SK-N-SH (cell line): ENCODE data around the gene TMEM52B. TPM values are rescaled to one million over a fixed set of nuclear protein-coding genes. Genes with fewer than 3 reads are reported as not detected.

Source experiments
- CTCF ChIA-PET: fragments of 300-600, 350-600 bp; formaldehyde crosslinking; extraction: SDS; loops from one replicate; lab custom pipeline; 2021; lab: Yijun Ruan, JAX
- POLR2A ChIA-PET: fragments of 350-600 bp; sonication (Branson Sonifier 250); formaldehyde crosslinking; extraction: SDS; loops from one replicate; lab custom pipeline; 2020; ENCODE audit warnings: antibody characterized with exemption, inconsistent platforms; lab: Yijun Ruan, JAX
- DNase-seq: peaks from one replicate; pipeline ENCODE4 v3.0.0; 2012
- H2AFZ ChIP-seq: fragments of 200-600 bp; sonication (generic); 2 replicates; pipeline ENCODE4 v1.8.1; 2016; ENCODE audit warnings: antibody characterized with exemption, mild to moderate bottlenecking, low read depth
- H3F3A ChIP-seq: fragments of 200-600 bp; sonication (generic); replicated peaks from 2 replicates; pipeline ENCODE3; 2016; ENCODE audit warnings: antibody characterized with exemption, mild to moderate bottlenecking; ENCODE audit not compliant: insufficient read depth
- H3K27ac ChIP-seq, 2 experiments: fragments of 200-500 bp in 1 of 2; fragments of 200-600 bp in 1 of 2; sonication (Bioruptor generic) in 1 of 2; sonication (generic), shearing (Covaris generic) in 1 of 2; 2 replicates each; pipeline versions ENCODE4 v1.5.1 to v1.6.1; 2014 to 2016; ENCODE audit warnings: low read depth in 2 of 2, inconsistent platforms in 1 of 2, low read length in 1 of 2, mild to moderate bottlenecking in 1 of 2, mixed read lengths in 1 of 2
- H3K27me3 ChIP-seq: fragments of 200-600 bp; sonication (generic), shearing (Covaris generic); 2 replicates; pipeline ENCODE4 v1.6.1; 2016; ENCODE audit warnings: mixed run types; ENCODE audit not compliant: insufficient read depth
- H3K36me3 ChIP-seq, 2 experiments: fragments of 200-500 bp in 1 of 2; fragments of 200-600 bp in 1 of 2; sonication (Bioruptor generic) in 1 of 2; sonication (generic) in 1 of 2; replicated peaks in 1 of 2; 2 replicates each; pipeline versions ENCODE3 to v1.5.1; 2014 to 2016; ENCODE audit warnings: low read length in 1 of 2, mild to moderate bottlenecking in 1 of 2; ENCODE audit not compliant: insufficient read depth in 2 of 2, control insufficient read depth in 1 of 2
- H3K4me1 ChIP-seq, 2 experiments: fragments of 200-500 bp in 1 of 2; fragments of 200-600 bp in 1 of 2; sonication (Bioruptor generic) in 1 of 2; sonication (generic), shearing (Covaris generic) in 1 of 2; 2 replicates each; pipeline versions ENCODE4 v1.5.1 to v1.6.1; 2014 to 2016; ENCODE audit warnings: low read depth in 1 of 2, low read length in 1 of 2, mixed run types in 1 of 2; ENCODE audit not compliant: insufficient read depth in 2 of 2, control insufficient read depth in 1 of 2
- H3K4me2 ChIP-seq: fragments of 200-600 bp; sonication (generic), shearing (Covaris generic); 2 replicates; pipeline ENCODE4 v1.6.1; 2017; ENCODE audit warnings: mixed run types
- H3K4me3 ChIP-seq, 2 experiments: fragments of 200-500 bp in 1 of 2; fragments of 200-600 bp in 1 of 2; sonication (Bioruptor generic) in 1 of 2; sonication (generic), shearing (Covaris generic) in 1 of 2; 2 replicates each; pipeline versions ENCODE4 v1.5.1 to v1.8.1; 2014 to 2016; ENCODE audit warnings: low read depth in 2 of 2, inconsistent platforms in 1 of 2, low read length in 1 of 2, mild to moderate bottlenecking in 1 of 2, mixed read lengths in 1 of 2, moderate library complexity in 1 of 2
- H3K79me2 ChIP-seq: fragments of 200-600 bp; sonication (generic); 2 replicates; pipeline ENCODE4 v1.8.1; 2017; ENCODE audit warnings: mild to moderate bottlenecking; ENCODE audit not compliant: insufficient read depth
- H3K9ac ChIP-seq: fragments of 200-600 bp; sonication (generic); 2 replicates; pipeline ENCODE4 v1.6.1; 2017; ENCODE audit warnings: mixed run types
- H3K9me2 ChIP-seq: fragments of 200-600 bp; sonication (generic); 2 replicates; pipeline ENCODE4 v1.6.1; 2017; ENCODE audit warnings: mixed run types
- H3K9me3 ChIP-seq: fragments of 200-600 bp; sonication (generic); 2 replicates; pipeline ENCODE4 v1.6.1; 2017; ENCODE audit warnings: mixed run types, mild to moderate bottlenecking, moderate library complexity
- H4K20me1 ChIP-seq: fragments of 200-600 bp; sonication (generic); 2 replicates; pipeline ENCODE4 v1.6.1; 2017; ENCODE audit warnings: mild to moderate bottlenecking, mixed run types; ENCODE audit not compliant: insufficient read depth
- EP300 ChIP-seq, 2 experiments: IDR thresholded peaks; 2 replicates each; pipeline versions ENCODE4 v1.4.0 to v1.6.1; 2012; ENCODE audit warnings: borderline replicate concordance in 1 of 2, low read depth in 1 of 2, low read length in 1 of 2
- EZH2phosphoT487 ChIP-seq: fragments of 200-600 bp; sonication (generic); IDR thresholded peaks from 2 replicates; pipeline ENCODE4 v1.6.1; 2017; ENCODE audit warnings: low read depth, mixed run types, mild to moderate bottlenecking, antibody characterized with exemption, moderate library complexity, borderline replicate concordance
- FOXJ3 ChIP-seq: sonication (generic); formaldehyde crosslinking; IDR thresholded peaks from 2 replicates; pipeline ENCODE4 v1.5.1; 2020; ENCODE audit warnings: mild to moderate bottlenecking, missing genetic modification reagents
- FOXM1 ChIP-seq: IDR thresholded peaks from 2 replicates; pipeline ENCODE4 v1.4.0; 2012; ENCODE audit warnings: low read depth, mild to moderate bottlenecking
- GATA2 ChIP-seq: sonication (generic); formaldehyde crosslinking; IDR thresholded peaks from 2 replicates; pipeline ENCODE4 v1.5.0; 2020; ENCODE audit warnings: mild to moderate bottlenecking, missing genetic modification reagents
- MEF2A ChIP-seq: IDR thresholded peaks from 2 replicates; pipeline ENCODE4 v1.4.0; 2012; ENCODE audit warnings: low read depth, borderline replicate concordance
- MXI1 ChIP-seq: IDR thresholded peaks from 2 replicates; pipeline ENCODE4 v1.6.1; 2012; ENCODE audit warnings: mild to moderate bottlenecking, low read depth, low read length, improper control_type of control experiment
- NFIC ChIP-seq: IDR thresholded peaks from 2 replicates; pipeline ENCODE4 v1.4.0; 2012; ENCODE audit warnings: borderline replicate concordance
- NRF1 ChIP-seq: IDR thresholded peaks from 2 replicates; pipeline ENCODE4 v1.6.1; 2012; ENCODE audit warnings: low read depth, mild to moderate bottlenecking, low read length
- SMC3 ChIP-seq: IDR thresholded peaks from 2 replicates; pipeline ENCODE4 v1.6.1; 2012; ENCODE audit warnings: low read depth, low read length, improper control_type of control experiment
- YY1 ChIP-seq: IDR thresholded peaks from 2 replicates; pipeline ENCODE4 v1.4.0; 2012; ENCODE audit warnings: low read depth, mild to moderate bottlenecking
- WGBS: methylation state at CpG from one replicate; pipeline ENCODE4 v1.1.6; 2017; ENCODE audit warnings: low lambda C conversion rate; 5-methylcytosine and 5-hydroxymethylcytosine counted together
- polyA plus RNA-seq, 3 experiments: library from polyadenylated mRNA; depleted of rRNA; stranded (reverse); fragments of >200 nt; gene quantifications; 2 replicates each; pipeline ENCODE4 v1.2.3, GENCODE V29; 2012
- TF ChIP-seq, protein P1 (sequence below): IDR thresholded peaks from 2 replicates; pipeline ENCODE4 v1.4.0; 2012; ENCODE audit warnings: low read depth, borderline replicate concordance
- TF ChIP-seq, protein P2 (sequence below): IDR thresholded peaks from 2 replicates; pipeline ENCODE4; 2012

The TMEM52B gene
- polyA plus RNA-seq, 1 of the 3 experiments (the other 2 are of a cell fraction), result not detected

DNA sequence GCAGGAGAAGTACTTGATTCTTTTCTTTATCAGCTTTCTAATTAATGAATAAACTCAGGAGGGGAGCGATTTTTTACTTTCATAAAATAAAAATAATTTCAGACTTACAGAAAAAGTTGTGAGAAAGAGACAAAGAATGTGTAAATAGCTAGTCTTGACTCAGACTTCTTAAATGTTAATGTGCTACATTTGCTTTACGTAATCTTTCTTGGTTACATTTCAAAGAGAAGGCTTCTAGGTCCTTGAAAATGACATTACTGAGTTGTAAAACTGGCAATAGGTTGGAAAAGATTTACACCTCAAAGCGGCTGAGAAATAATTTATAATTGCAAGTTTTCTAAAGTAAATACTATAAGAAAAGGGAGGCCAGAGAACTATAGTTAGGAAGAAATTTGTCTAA is 62.5 kb downstream of the TMEM52B start:
- Histone ChIP-seq H3K4me3 (no peak overlapping the region), H3F3A (no peaks in the 10 kb centered on the region), H3K79me2 (no peaks in the 10 kb centered on the region), H3K9me3 (no peaks in the 10 kb centered on the region), H3K4me1 (peaks cover 0 to 4% of the 10 kb centered on the region in 2 experiments; a peak in 1 of 4 replicates), H4K20me1 (no peaks in the 10 kb centered on the region), H3K4me2 (no peak overlapping the region), H2AFZ (no peak overlapping the region), H3K9me2 (no peaks in the 10 kb centered on the region), H3K36me3 (no peaks in the 10 kb centered on the region), H3K9ac (no peak overlapping the region), H3K27me3 (peaks cover 17% of the 10 kb centered on the region), H3K27ac (no peak overlapping the region)
- WGBS, result 16% methylated on average over 3 of the region's 3 CpGs
- no peak for DNase-seq
- no peak for TF ChIP-seq FOXM1
- no peak for TF ChIP-seq GATA2 (CRISPR knock-in tag)
- TF ChIP-seq MEF2A, result no peak
- no peak for TF ChIP-seq YY1
- TF ChIP-seq FOXJ3 (CRISPR knock-in tag), result no peak
- no peak for TF ChIP-seq EZH2phosphoT487
- TF ChIP-seq NFIC, result no peak
- TF ChIP-seq EP300 (IDR thresholded peaks at IDR 0.05; ENCODE audit: borderline replicate concordance in 1 of 2, low read depth in 1 of 2, low read length in 1 of 2), result no peak
- TF ChIP-seq, protein P1, sequence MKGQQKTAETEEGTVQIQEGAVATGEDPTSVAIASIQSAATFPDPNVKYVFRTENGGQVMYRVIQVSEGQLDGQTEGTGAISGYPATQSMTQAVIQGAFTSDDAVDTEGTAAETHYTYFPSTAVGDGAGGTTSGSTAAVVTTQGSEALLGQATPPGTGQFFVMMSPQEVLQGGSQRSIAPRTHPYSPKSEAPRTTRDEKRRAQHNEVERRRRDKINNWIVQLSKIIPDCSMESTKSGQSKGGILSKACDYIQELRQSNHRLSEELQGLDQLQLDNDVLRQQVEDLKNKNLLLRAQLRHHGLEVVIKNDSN, result no peak
- TF ChIP-seq, protein P2, sequence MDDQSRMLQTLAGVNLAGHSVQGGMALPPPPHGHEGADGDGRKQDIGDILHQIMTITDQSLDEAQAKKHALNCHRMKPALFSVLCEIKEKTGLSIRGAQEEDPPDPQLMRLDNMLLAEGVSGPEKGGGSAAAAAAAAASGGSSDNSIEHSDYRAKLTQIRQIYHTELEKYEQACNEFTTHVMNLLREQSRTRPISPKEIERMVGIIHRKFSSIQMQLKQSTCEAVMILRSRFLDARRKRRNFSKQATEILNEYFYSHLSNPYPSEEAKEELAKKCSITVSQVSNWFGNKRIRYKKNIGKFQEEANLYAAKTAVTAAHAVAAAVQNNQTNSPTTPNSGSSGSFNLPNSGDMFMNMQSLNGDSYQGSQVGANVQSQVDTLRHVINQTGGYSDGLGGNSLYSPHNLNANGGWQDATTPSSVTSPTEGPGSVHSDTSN, result no peak
- TF ChIP-seq NRF1, result no peak
- TF ChIP-seq SMC3, result no peak
- no peak for TF ChIP-seq MXI1
- POLR2A ChIA-PET, result no interaction called here
- CTCF ChIA-PET, result interaction anchor here (1.2 to 2.0 kb wide), 2 partner anchors 17 to 321 kb away, joined by 3 to 5 read pairs; no protein-coding TSS in a partner anchor

Other genes with a start within 250 kb of the TMEM52B start
- gene CLEC2A, start 246.7 kb upstream of the TMEM52B start, polyA plus RNA-seq (2012; rRNA removed), result not detected in 2 replicates
- not detected in 2 replicates for gene CLEC12A, start 207.6 kb upstream of the TMEM52B start, polyA plus RNA-seq (2012; rRNA removed)
- not detected in 2 replicates for gene CLEC1B, start 179.9 kb upstream of the TMEM52B start, polyA plus RNA-seq (2012; rRNA removed)
- gene CLEC12B, start 168.4 kb upstream of the TMEM52B start, polyA plus RNA-seq (2012; rRNA removed), result not detected in 2 replicates
- not detected in 2 replicates for gene CLEC9A, start 148.3 kb upstream of the TMEM52B start, polyA plus RNA-seq (2012; rRNA removed)
- not detected in 2 replicates for gene CLEC1A, start 80.0 kb upstream of the TMEM52B start, polyA plus RNA-seq (2012; rRNA removed)
- gene CLEC7A, start 48.8 kb upstream of the TMEM52B start, polyA plus RNA-seq (2012; rRNA removed), result not detected in 2 replicates
- not detected in 2 replicates for gene OLR1, start 6.9 kb upstream of the TMEM52B start, polyA plus RNA-seq (2012; rRNA removed)
- gene GABARAPL1, start 33.8 kb downstream of the TMEM52B start, polyA plus RNA-seq (2012; rRNA removed), result 9.2 and 14.3 TPM in 2 replicates
- gene KLRD1, start 128.8 kb downstream of the TMEM52B start, polyA plus RNA-seq (2012; rRNA removed), result not detected in 2 replicates
- not detected in 2 replicates for gene KLRK1, start 211.0 kb downstream of the TMEM52B start, polyA plus RNA-seq (2012; rRNA removed)
- gene KLRC4, start 230.7 kb downstream of the TMEM52B start, polyA plus RNA-seq (2012; rRNA removed), result not detected in 2 replicates
- gene KLRC3, start 241.6 kb downstream of the TMEM52B start, polyA plus RNA-seq (2012; rRNA removed), result not detected in 2 replicates